Ascending aorta (tissue), 2 donors: Measurements from ENCODE around the gene ABCC10. TPM values are rescaled to one million over a fixed set of nuclear protein-coding genes. Genes with fewer than 3 reads are reported as not detected.
"Not testable (repeated sequence)": the region's sequence is repeated elsewhere in the genome, so short reads cannot be mapped to it uniquely, and the experiment has no call there.

Experiments used
- DNase-seq, 2 donors: peaks; one replicate each; pipeline ENCODE4 v3.0.0-alpha.2; 2019; ENCODE audit warnings: low spot score in 2 of 2
- H3K27ac ChIP-seq, 2 donors: fragments of 200-600 bp; sonication (generic); one replicate each; pipeline ENCODE4 v1.5.1; 2016 to 2017; ENCODE audit warnings: mild to moderate bottlenecking in 1 of 2
- H3K27me3 ChIP-seq: fragments of 200-600 bp; sonication (generic); one replicate; pipeline ENCODE4 v1.5.1; 2017
- H3K36me3 ChIP-seq, 2 donors: fragments of 200-600 bp; sonication (generic); one replicate each; pipeline ENCODE4 v1.5.1; 2016
- H3K4me1 ChIP-seq, 2 donors: fragments of 200-600 bp; sonication (generic); one replicate each; pipeline ENCODE4 v1.5.1; 2016 to 2017; ENCODE audit warnings: mild to moderate bottlenecking in 1 of 2
- H3K4me3 ChIP-seq, 2 donors: fragments of 200-600 bp; sonication (generic); one replicate each; pipeline ENCODE4 v1.5.1; 2016 to 2017; ENCODE audit warnings: mild to moderate bottlenecking in 1 of 2
- H3K9me3 ChIP-seq, 2 donors: fragments of 200-600 bp; sonication (generic); one replicate each; pipeline ENCODE4 v1.5.1; 2016
- CTCF ChIP-seq, 3 experiments: fragments of 200-600 bp in 2 of 3; fragments of 450-650 bp in 1 of 3; sonication (generic) in 2 of 3; IDR thresholded peaks; one replicate each; pipeline ENCODE4 v1.5.1; 2016 to 2019; ENCODE audit warnings: antibody characterized with exemption in 3 of 3, mild to moderate bottlenecking in 1 of 3, moderate library complexity in 1 of 3
- intact Hi-C: fragments of 100-400 bp; cut with DNase I; formaldehyde crosslinking; loops from one replicate; pipeline ENCODE4 v1.15.1; 2023
- total RNA-seq: library from RNA; depleted of rRNA; stranded (reverse); fragments of >200 nt; gene quantifications from one replicate; pipeline ENCODE4 v1.1.0, GENCODE V29; 2016

ABCC10 gene
- total RNA-seq, 1 donor from 2014 or later, result 4.6 TPM

- H3K4me1 ChIP-seq, result no peaks in the 10 kb centered on the region
- no peak for TF ChIP-seq CTCF (IDR thresholded peaks at IDR 0.05)
- H3K9me3 ChIP-seq, result no peaks in the 10 kb centered on the region
- H3K36me3 ChIP-seq, result no peaks in the 10 kb centered on the region
- intact Hi-C loops, result no loop called here
- H3K4me3 ChIP-seq, result no peak overlapping the region
- DNase-seq, result no peak
- H3K27ac ChIP-seq, result no peak overlapping the region
- no peaks in the 10 kb centered on the region for H3K27me3 ChIP-seq
These were observed 14.3 kb upstream of the ABCC10 start for GRCh38 chr6:43413002-43413401.

- intact Hi-C loops, H3K4me3 ChIP-seq, H3K9me3 ChIP-seq, H3K36me3 ChIP-seq, DNase-seq, H3K4me1 ChIP-seq, H3K27ac ChIP-seq, H3K27me3 ChIP-seq: not testable (repeated sequence)
These were observed 12.1 kb upstream of the ABCC10 start for GRCh38 chr6:43415275-43415674.

- no peak overlapping the region for H3K27ac ChIP-seq
- no peaks in the 10 kb centered on the region for H3K4me1 ChIP-seq
- no peak for DNase-seq
- intact Hi-C loops, result no loop called here
- TF ChIP-seq CTCF (IDR thresholded peaks at IDR 0.05), result no peak
- H3K36me3 ChIP-seq, result no peaks in the 10 kb centered on the region
- H3K27me3 ChIP-seq, result no peaks in the 10 kb centered on the region
- no peaks in the 10 kb centered on the region for H3K9me3 ChIP-seq
- H3K4me3 ChIP-seq, result no peak overlapping the region
These were observed 10.4 kb upstream of the ABCC10 start for GRCh38 chr6:43416935-43417334.

- intact Hi-C loops, result no loop called here
- Histone ChIP-seq H3K27me3 (no peaks in the 10 kb centered on the region), H3K36me3 (no peaks in the 10 kb centered on the region), H3K27ac (no peak overlapping the region), H3K9me3 (no peaks in the 10 kb centered on the region), H3K4me3 (no peak overlapping the region), H3K4me1 (no peaks in the 10 kb centered on the region)
- no peak for TF ChIP-seq CTCF (IDR thresholded peaks at IDR 0.05)
- DNase-seq, result no peak
These were observed 7.2 kb upstream of the ABCC10 start for GRCh38 chr6:43420012-43420709.

GRCh38 chr6:43421831-43422230 lies 5.5 kb upstream of the ABCC10 start:
- no peak for DNase-seq
- Histone ChIP-seq H3K36me3 (no peaks in the 10 kb centered on the region), H3K4me1 (no peaks in the 10 kb centered on the region), H3K9me3 (no peaks in the 10 kb centered on the region), H3K4me3 (no peak overlapping the region), H3K27me3 (no peaks in the 10 kb centered on the region), H3K27ac (no peak overlapping the region)
- TF ChIP-seq CTCF (IDR thresholded peaks at IDR 0.05), result no peak
- intact Hi-C loops, result no loop called here

GRCh38 chr6:43425083-43425482 lies 2.3 kb upstream of the ABCC10 start:
- H3K27ac ChIP-seq, intact Hi-C loops, H3K4me3 ChIP-seq, H3K9me3 ChIP-seq, H3K36me3 ChIP-seq, DNase-seq, H3K27me3 ChIP-seq: not testable (repeated sequence)
- peaks cover 3 to 17% of the 10 kb centered on the region in 2 donors for H3K4me1 ChIP-seq
